Skeletal muscle tissue (tissue), 4 donors: ENCODE measurements around the gene ADGB. TPM values are rescaled to one million over a fixed set of nuclear protein-coding genes. Genes with fewer than 3 reads are reported as not detected.
"Not testable (repeated sequence)": the region's sequence is repeated elsewhere in the genome, so short reads cannot be mapped to it uniquely, and the experiment has no call there.

Source experiments
- H3K27ac ChIP-seq: one replicate; pipeline ENCODE4 v1.7.0; 2013; ENCODE audit warnings: mild to moderate bottlenecking, low read depth, low read length, inconsistent platforms
- H3K27me3 ChIP-seq, 3 donors: one replicate each; pipeline ENCODE4 v1.7.0; 2013; ENCODE audit warnings: low read length in 3 of 3; ENCODE audit not compliant: control insufficient read depth in 3 of 3, insufficient read depth in 3 of 3
- H3K36me3 ChIP-seq, 3 donors: one replicate each; pipeline ENCODE4 v1.7.0; 2013; ENCODE audit warnings: low read length in 3 of 3; ENCODE audit not compliant: control insufficient read depth in 3 of 3, insufficient read depth in 3 of 3
- H3K4me1 ChIP-seq, 3 donors: one replicate each; pipeline ENCODE4 v1.7.0; 2013; ENCODE audit warnings: low read length in 3 of 3, mild to moderate bottlenecking in 3 of 3; ENCODE audit not compliant: control insufficient read depth in 3 of 3, insufficient read depth in 3 of 3
- H3K4me3 ChIP-seq, 3 donors: one replicate each; pipeline ENCODE4 v1.7.0; 2013; ENCODE audit warnings: low read length in 3 of 3
- H3K9ac ChIP-seq, 3 donors: one replicate each; pipeline ENCODE4 v1.7.0; 2013; ENCODE audit warnings: low read length in 3 of 3, mild to moderate bottlenecking in 3 of 3, moderate library complexity in 2 of 3, low read depth in 1 of 3
- H3K9me3 ChIP-seq, 3 donors: one replicate each; pipeline ENCODE4 v1.7.0; 2013; ENCODE audit warnings: low read length in 3 of 3; ENCODE audit not compliant: control insufficient read depth in 3 of 3
- total RNA-seq: library from RNA; depleted of rRNA; stranded (reverse); fragments of >200 nt; gene quantifications from one replicate; pipeline ENCODE4 v1.2.3, GENCODE V29; 2014
- donor health status: Osteomylitis.

Gene ADGB
- total RNA-seq, 1 donor from 2014 or later: not detected

GRCh38 chr6:146775220-146775619 is 176.4 kb downstream of the ADGB start:
- Histone ChIP-seq H3K27me3 (no peaks in the 10 kb centered on the region), H3K36me3 (no peaks in the 10 kb centered on the region), H3K9me3 (no peaks in the 10 kb centered on the region)

GRCh38 chr6:146781836-146782235 is 183.1 kb downstream of the ADGB start:
- H3K27ac ChIP-seq: no peak overlapping the region
- no peaks in the 10 kb centered on the region for H3K4me1 ChIP-seq
- H3K9ac ChIP-seq: no peak overlapping the region
- H3K9me3 ChIP-seq: no peaks in the 10 kb centered on the region
- H3K36me3 ChIP-seq: no peaks in the 10 kb centered on the region
- no peak overlapping the region for H3K4me3 ChIP-seq
- H3K27me3 ChIP-seq: no peaks in the 10 kb centered on the region

More at GRCh38 chr6:146775220-146775619, 176.4 kb downstream of the ADGB start:
- Histone ChIP-seq H3K4me1 (no peaks in the 10 kb centered on the region), H3K4me3 (no peak overlapping the region), H3K27ac (no peak overlapping the region), H3K9ac (no peak overlapping the region)

GRCh38 chr6:146785001-146785585 is 186.3 kb downstream of the ADGB start:
- Histone ChIP-seq H3K27me3 (no peaks in the 10 kb centered on the region), H3K4me3 (no peak overlapping the region), H3K9ac (no peak overlapping the region), H3K36me3 (no peaks in the 10 kb centered on the region), H3K4me1 (no peaks in the 10 kb centered on the region), H3K27ac (no peak overlapping the region), H3K9me3 (no peaks in the 10 kb centered on the region)

- H3K36me3 ChIP-seq: no peaks in the 10 kb centered on the region
- H3K27ac ChIP-seq: no peak overlapping the region
- H3K27me3 ChIP-seq: no peaks in the 10 kb centered on the region
- H3K9me3 ChIP-seq: no peaks in the 10 kb centered on the region
- no peaks in the 10 kb centered on the region for H3K4me1 ChIP-seq
- no peak overlapping the region for H3K9ac ChIP-seq
- no peak overlapping the region for H3K4me3 ChIP-seq
These were observed 189.2 kb downstream of the ADGB start for GRCh38 chr6:146787876-146788508.

GRCh38 chr6:146790561-146791091 is 191.9 kb downstream of the ADGB start:
- no peaks in the 10 kb centered on the region for H3K9me3 ChIP-seq
- no peak overlapping the region for H3K4me3 ChIP-seq
- no peak overlapping the region for H3K27ac ChIP-seq

GRCh38 chr6:146791930-146792329 is 193.2 kb downstream of the ADGB start:
- Histone ChIP-seq H3K9ac (no peak overlapping the region), H3K36me3 (no peaks in the 10 kb centered on the region), H3K27ac (no peak overlapping the region), H3K4me3 (no peak overlapping the region), H3K27me3 (no peaks in the 10 kb centered on the region), H3K4me1 (no peaks in the 10 kb centered on the region), H3K9me3 (no peaks in the 10 kb centered on the region)

More at GRCh38 chr6:146790561-146791091, 191.9 kb downstream of the ADGB start:
- H3K9ac ChIP-seq: no peak overlapping the region
- H3K36me3 ChIP-seq: no peaks in the 10 kb centered on the region
- H3K4me1 ChIP-seq: no peaks in the 10 kb centered on the region
- H3K27me3 ChIP-seq: no peaks in the 10 kb centered on the region

- not testable (repeated sequence) for H3K4me1 ChIP-seq, H3K4me3 ChIP-seq, H3K27me3 ChIP-seq, H3K9ac ChIP-seq, H3K9me3 ChIP-seq, H3K36me3 ChIP-seq, H3K27ac ChIP-seq
These were observed 194.4 kb downstream of the ADGB start for GRCh38 chr6:146793218-146793617.

- H3K27ac ChIP-seq: no peak overlapping the region
- H3K27me3 ChIP-seq: no peaks in the 10 kb centered on the region
- H3K4me1 ChIP-seq: no peaks in the 10 kb centered on the region
- no peak overlapping the region for H3K4me3 ChIP-seq
- no peaks in the 10 kb centered on the region for H3K9me3 ChIP-seq
- no peaks in the 10 kb centered on the region for H3K36me3 ChIP-seq
- no peak overlapping the region for H3K9ac ChIP-seq
These were observed 196.8 kb downstream of the ADGB start for GRCh38 chr6:146795479-146796133.

- H3K36me3 ChIP-seq, H3K27me3 ChIP-seq, H3K27ac ChIP-seq, H3K4me3 ChIP-seq, H3K9ac ChIP-seq, H3K4me1 ChIP-seq, H3K9me3 ChIP-seq: not testable (repeated sequence)
These were observed 204.4 kb downstream of the ADGB start for GRCh38 chr6:146803167-146803566.

GRCh38 chr6:146803601-146804000 is 204.8 kb downstream of the ADGB start:
- Histone ChIP-seq H3K9me3 (no peaks in the 10 kb centered on the region), H3K27ac (no peak overlapping the region), H3K4me1 (no peaks in the 10 kb centered on the region), H3K4me3 (no peak overlapping the region), H3K9ac (no peak overlapping the region), H3K36me3 (no peaks in the 10 kb centered on the region), H3K27me3 (no peaks in the 10 kb centered on the region)
